HG02642 (cell line): ENCODE measurements around the gene RAET1E.
"Not testable (repeated sequence)": the region's sequence is repeated elsewhere in the genome, so short reads cannot be mapped to it uniquely, and the experiment has no call there.

ENCODE experiments used
- ATAC-seq: cut with Tn5 transposase; IDR thresholded peaks from one replicate; pipeline ENCODE4 v1.9.1; 2021; ENCODE audit warnings: mild to moderate bottlenecking; ENCODE audit not compliant: unreplicated experiment, poor library complexity

RAET1E gene

GRCh38 chr6:149912680-149913079 lies 14.8 kb upstream of the RAET1E start:
- not testable (repeated sequence) for ATAC-seq

DNA sequence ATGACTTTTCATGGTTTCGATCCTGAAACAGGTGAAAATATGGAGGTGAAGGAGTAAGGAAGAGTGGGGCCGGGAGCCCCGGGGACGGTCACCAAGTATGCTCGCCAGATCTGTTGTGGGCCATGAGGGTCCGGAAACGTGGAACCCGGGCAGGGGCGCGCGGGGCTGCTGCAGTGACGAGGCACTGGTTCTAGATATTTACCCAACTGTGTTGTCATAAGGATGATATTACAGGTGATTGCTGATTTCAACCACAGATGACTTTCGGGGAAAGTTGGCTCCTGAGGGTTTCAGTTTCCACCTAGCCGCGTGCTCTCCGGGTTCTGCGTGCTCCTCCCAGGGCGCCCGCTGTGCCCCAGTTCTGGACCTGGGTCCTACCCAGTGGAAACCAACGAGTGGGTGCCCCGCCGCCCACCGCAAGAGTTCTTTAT lies 12.8 kb upstream of the RAET1E start:
- no peak for ATAC-seq

GRCh38 chr6:149909701-149910470 lies 12.0 kb upstream of the RAET1E start:
- ATAC-seq: no peak

DNA sequence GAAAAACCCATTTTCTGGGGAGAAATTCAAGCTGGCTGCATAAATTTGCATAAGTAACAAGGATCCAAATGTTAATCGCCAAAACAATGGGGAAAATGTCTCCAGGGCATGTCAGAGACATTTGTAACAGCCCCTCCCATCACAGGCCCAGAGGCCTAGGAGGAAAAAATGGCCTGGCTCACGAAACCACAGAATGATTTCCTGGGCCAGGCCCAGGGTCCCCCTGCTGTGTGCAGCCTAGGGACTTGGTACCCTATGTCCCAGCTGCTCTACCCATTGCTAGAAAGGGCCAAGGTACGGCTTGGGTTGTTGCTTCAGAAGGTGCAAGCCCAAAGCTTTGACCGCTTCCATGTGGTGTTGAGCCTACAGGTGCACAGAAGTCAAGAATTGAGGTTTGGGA lies 10.6 kb upstream of the RAET1E start:
- ATAC-seq: not testable (repeated sequence)

GRCh38 chr6:149907317-149907716 lies 9.4 kb upstream of the RAET1E start:
- ATAC-seq: no peak

DNA sequence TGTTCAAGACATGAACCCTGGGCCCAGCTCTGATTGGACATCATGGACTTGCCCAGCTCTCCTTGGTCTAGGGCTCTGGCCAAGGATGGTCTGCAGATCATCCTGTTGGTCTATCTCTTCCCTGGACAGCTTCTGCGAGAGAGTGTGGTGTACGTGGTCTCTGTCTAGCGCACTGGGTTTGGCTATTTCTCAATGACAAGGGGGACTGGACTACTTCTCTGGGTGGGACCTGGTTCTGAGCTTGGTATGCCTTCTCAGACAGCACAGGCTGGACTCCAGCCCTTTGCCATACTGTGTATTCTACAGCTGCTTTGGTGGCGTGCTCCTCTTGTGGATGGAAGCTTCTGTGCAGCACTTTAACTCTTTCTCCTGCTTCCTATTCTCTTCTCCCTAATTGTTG lies 8.5 kb upstream of the RAET1E start:
- ATAC-seq: no peak

DNA sequence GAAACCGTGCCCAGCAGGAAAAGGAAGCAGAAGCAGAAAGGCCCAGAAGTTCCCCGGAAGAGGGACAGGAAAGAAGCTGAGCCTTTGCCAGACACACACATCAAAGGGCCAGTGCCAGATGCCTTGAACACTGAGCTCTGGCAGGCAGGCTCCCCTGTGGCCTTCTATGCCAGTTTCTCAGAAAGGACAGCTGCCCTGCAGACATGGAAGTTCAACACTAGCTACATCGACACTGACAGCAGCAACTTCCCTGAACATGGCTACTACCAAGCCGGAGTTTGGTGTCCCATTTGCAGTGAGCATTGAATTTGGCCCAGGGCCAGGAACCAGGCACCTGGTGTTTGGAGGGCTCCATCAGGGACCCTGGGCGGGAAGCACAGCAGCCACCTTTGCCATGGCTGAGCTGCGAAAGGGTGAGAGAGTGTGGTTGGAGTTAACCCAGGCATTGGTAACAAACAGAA lies 8.0 kb upstream of the RAET1E start:
- ATAC-seq: no peak

- ATAC-seq: no peak
Observed at GRCh38 chr6:149905371-149905910, 7.5 kb upstream of the RAET1E start.

GRCh38 chr6:149904661-149905370 lies 6.9 kb upstream of the RAET1E start:
- no peak for ATAC-seq

GRCh38 chr6:149903938-149904611 lies 6.2 kb upstream of the RAET1E start:
- no peak for ATAC-seq

GRCh38 chr6:149901444-149902140 lies 3.7 kb upstream of the RAET1E start:
- no peak for ATAC-seq

DNA sequence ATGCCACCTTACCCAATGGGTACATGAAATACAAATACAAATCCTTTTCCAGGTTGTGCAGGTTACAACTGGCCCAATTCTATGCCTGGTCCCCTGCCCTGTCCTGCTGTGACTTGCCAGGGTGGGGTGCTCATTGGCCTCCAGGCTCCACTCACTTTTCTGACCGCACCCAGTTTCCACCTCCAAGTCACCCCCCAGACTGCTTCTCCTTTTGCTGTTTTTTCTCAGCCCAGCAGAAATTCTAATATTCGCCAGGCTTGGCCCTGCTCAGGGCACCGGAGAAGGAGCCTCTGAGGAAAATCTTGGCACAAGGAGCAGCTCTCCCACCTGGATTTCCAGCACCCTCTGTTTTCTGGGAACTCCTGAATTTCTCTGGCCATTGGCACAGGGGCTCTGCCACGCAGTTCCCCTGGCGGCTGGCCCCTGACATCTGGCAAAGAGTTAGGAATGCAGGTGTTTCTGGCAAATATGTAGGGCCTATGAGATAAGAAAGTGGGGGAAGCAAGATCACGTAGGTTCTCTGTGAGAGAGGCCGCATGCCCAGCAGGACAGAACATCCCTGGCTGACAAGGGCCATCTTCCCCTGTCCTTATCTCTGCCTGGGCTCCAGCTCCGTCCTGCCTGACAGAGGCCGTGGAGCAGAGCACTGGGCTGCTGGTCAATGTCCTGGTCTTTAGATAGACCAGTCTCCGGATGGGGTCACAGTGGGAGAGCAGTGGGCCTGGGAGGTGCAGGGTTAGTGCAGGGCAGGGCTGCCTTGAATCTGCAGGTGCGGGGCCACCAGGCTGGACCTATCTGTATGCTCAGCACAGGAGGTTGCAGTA lies 2.9 kb upstream of the RAET1E start:
- no peak for ATAC-seq

GRCh38 chr6:149899926-149900619 lies 2.2 kb upstream of the RAET1E start:
- ATAC-seq: no peak

DNA sequence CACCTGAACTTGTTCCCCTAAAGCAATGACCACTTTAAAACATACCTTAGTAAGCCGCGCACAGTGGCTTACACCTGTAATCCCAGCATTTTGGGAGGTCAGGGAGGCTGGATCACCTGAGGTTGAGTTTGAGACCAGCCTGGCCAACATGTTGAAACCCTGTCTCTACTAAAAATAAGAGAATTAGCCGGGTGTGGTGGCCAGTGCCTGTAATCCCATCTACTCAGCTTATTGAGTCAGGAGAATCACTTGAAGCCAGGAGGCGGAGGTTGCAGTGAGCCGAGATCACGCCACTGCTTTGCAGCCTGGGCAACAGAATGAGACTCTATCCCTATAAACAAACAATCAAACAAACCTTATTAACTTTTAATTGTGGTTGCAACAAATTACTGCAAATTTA lies 1.6 kb upstream of the RAET1E start:
- no peak for ATAC-seq

GRCh38 chr6:149898966-149899365 lies 1.1 kb upstream of the RAET1E start:
- ATAC-seq: no peak

GRCh38 chr6:149897015-149897697 lies 757 bp downstream of the RAET1E start:
- no peak for ATAC-seq

GRCh38 chr6:149896491-149896890 lies 1.4 kb downstream of the RAET1E start:
- no peak for ATAC-seq

DNA sequence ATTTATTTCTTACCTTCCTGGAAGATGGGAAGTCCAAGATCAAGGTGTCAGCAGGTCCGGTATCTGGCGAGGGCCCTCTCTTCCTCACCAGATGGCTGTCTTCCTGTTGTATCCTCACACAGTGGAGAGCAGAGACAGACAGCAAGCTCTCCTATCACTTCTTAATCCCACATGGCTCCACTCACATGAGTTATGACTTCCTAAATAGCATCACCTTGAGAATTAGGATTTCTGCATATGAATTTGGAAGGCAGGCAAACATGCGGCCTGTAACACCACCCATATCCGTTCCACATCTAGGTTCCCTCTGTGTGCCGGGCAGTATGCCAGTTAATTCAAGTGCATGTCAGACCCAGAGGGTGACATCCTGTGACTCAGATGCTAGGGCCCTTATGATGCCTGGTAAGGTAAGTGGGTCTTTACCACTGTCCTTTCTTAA lies 2.1 kb downstream of the RAET1E start:
- no peak for ATAC-seq
